K562 (cell line): Measurements from ENCODE around the gene PIK3R1.

ENCODE experiments used
- CCNT2 ChIP-seq: IDR thresholded peaks from 2 replicates; pipeline ENCODE4 v1.6.1; 2011; ENCODE audit warnings: borderline replicate concordance, low read depth, mild to moderate bottlenecking, moderate library complexity, mixed read lengths, low read length; ENCODE audit not compliant: insufficient read length; ENCODE audit errors: extremely low read depth
- CTCF ChIP-seq, 3 experiments: IDR thresholded peaks in 2 of 3; conservative IDR thresholded peaks in 1 of 3; 2 replicates each; pipeline ENCODE4 v1.5.1; 2011 to 2012; ENCODE audit warnings: low read length in 3 of 3, mild to moderate bottlenecking in 3 of 3, control low read depth in 2 of 3, improper control_type of control experiment in 1 of 3, inconsistent platforms in 1 of 3, low read depth in 1 of 3, mixed read lengths in 1 of 3, moderate library complexity in 1 of 3; ENCODE audit not compliant: insufficient read depth in 2 of 3
- EZH2 ChIP-seq: IDR thresholded peaks from 2 replicates; pipeline ENCODE4 v1.6.1; 2012; ENCODE audit warnings: low read depth, mild to moderate bottlenecking, inconsistent platforms, low read length, borderline replicate concordance
- NFYB ChIP-seq: IDR thresholded peaks from 2 replicates; pipeline ENCODE4 v1.6.1; 2011; ENCODE audit warnings: mild to moderate bottlenecking, moderate library complexity; ENCODE audit not compliant: insufficient read length; ENCODE audit errors: extremely low read depth
- POLR2AphosphoS5 ChIP-seq: IDR thresholded peaks from 2 replicates; pipeline ENCODE4 v1.6.1; 2011; ENCODE audit warnings: mild to moderate bottlenecking, low read depth, low read length, moderate library complexity; ENCODE audit not compliant: control insufficient read depth, insufficient read depth
- ZNF311 ChIP-seq: fragments of 250-450 bp; sonication (Bioruptor Pico); IDR thresholded peaks from 2 replicates; pipeline ENCODE4 v1.4.0; 2020; ENCODE audit warnings: mild to moderate bottlenecking, moderate library complexity

GRCh38 chr5:68172314-68172713 is 43.2 kb upstream of the PIK3R1 start:
- TF ChIP-seq EZH2, result no peak
- no peak for TF ChIP-seq ZNF311 (CRISPR knock-in tag)
- no peak for TF ChIP-seq POLR2AphosphoS5
- no peak for TF ChIP-seq CTCF (IDR thresholded peaks at IDR 0.05 in 2 of 3, conservative IDR thresholded peaks at IDR 0.05 in 1 of 3; ENCODE audit: insufficient read depth in 2 of 3, low read depth in 1 of 3, low read length in 3 of 3)
- TF ChIP-seq NFYB, result no peak
- TF ChIP-seq CCNT2, result no peak
